Tibial nerve (tissue), 4 donors: Measurements from ENCODE around the gene PVRIG. TPM values are rescaled to one million over a fixed set of nuclear protein-coding genes. Genes with fewer than 3 reads are reported as not detected.
"Not testable (repeated sequence)": the region's sequence is repeated elsewhere in the genome, so short reads cannot be mapped to it uniquely, and the experiment has no call there.

Experiments used
- DNase-seq, 2 donors: peaks; one replicate each; pipeline ENCODE4 v3.0.0-alpha.2; 2019; ENCODE audit warnings: low spot score in 2 of 2
- H3K27ac ChIP-seq, 4 donors: fragments of 200-600 bp; sonication (generic) in 3 of 4; one replicate each; pipeline ENCODE4 v1.5.1; 2017 to 2019; ENCODE audit warnings: mild to moderate bottlenecking in 1 of 4
- H3K27me3 ChIP-seq, 2 donors: fragments of 200-600 bp; sonication (generic) in 1 of 2; one replicate each; pipeline versions ENCODE4 v1.5.1 to v1.6.0; 2017 to 2019
- H3K36me3 ChIP-seq, 3 donors: fragments of 200-600 bp; sonication (generic); one replicate each; pipeline ENCODE4 v1.5.1; 2018 to 2019
- H3K4me1 ChIP-seq, 4 donors: fragments of 200-600 bp; sonication (generic) in 3 of 4; one replicate each; pipeline ENCODE4 v1.5.1; 2017 to 2019
- H3K4me3 ChIP-seq, 4 donors: fragments of 200-600 bp; sonication (generic) in 3 of 4; one replicate each; pipeline ENCODE4 v1.5.1; 2017 to 2019; ENCODE audit warnings: mild to moderate bottlenecking in 1 of 4, moderate library complexity in 1 of 4
- H3K9me3 ChIP-seq, 4 donors: fragments of 200-600 bp; sonication (generic) in 3 of 4; one replicate each; pipeline ENCODE4 v1.5.1; 2017 to 2019
- EP300 ChIP-seq, 2 donors: sonication (generic); formaldehyde crosslinking; IDR thresholded peaks; one replicate each; pipeline ENCODE4 v1.6.1; 2017; ENCODE audit warnings: antibody characterized with exemption in 2 of 2, mild to moderate bottlenecking in 1 of 2
- POLR2A ChIP-seq, 2 donors: fragments of 450-650 bp; IDR thresholded peaks; one replicate each; pipeline ENCODE4 v1.6.1; 2017; ENCODE audit warnings: antibody characterized with exemption in 2 of 2, mild to moderate bottlenecking in 2 of 2, moderate library complexity in 2 of 2
- WGBS, 2 donors: methylation state at CpG; one replicate each; pipeline ENCODE4 v1.1.5; 2018; 5-methylcytosine and 5-hydroxymethylcytosine counted together
- total RNA-seq, 4 donors: library from RNA; depleted of rRNA; stranded (reverse); fragments of >200 nt; gene quantifications; one replicate each; pipeline ENCODE4 v1.1.0, GENCODE V29; 2016
- TF ChIP-seq, protein P1 (sequence below), 5 experiments: fragments of 200-600 bp in 3 of 5; fragments of 450-650 bp in 2 of 5; sonication (generic) in 3 of 5; IDR thresholded peaks; one replicate each; pipeline ENCODE4 v1.5.1; 2016 to 2019; ENCODE audit warnings: antibody characterized with exemption in 5 of 5, mild to moderate bottlenecking in 3 of 5, moderate library complexity in 2 of 5

Gene PVRIG
- total RNA-seq, 4 donors from 2014 or later, result 0.78 TPM; not detected in 3

DNA sequence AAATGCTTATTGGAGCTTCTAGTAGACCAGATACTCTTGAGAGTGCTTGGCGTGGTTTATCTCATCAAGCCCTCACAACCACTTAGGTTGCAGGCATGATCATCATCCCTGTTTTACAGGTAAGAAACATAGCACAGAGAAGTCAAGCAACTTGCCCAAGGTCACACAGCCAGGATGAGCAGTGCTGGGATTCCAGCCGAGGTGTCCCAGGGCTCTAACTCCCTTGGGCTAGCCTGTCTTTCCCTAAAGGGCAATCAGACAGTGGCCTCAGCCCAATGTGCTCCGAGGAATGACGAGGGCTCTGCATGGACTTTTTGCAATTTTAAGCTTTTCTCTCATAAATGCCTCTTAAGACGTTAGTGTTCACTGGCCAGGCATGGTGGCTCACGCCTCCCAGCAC lies 47.9 kb downstream of the PVRIG start:
- Histone ChIP-seq H3K9me3 (no peaks in the 10 kb centered on the region), H3K36me3 (no peaks in the 10 kb centered on the region), H3K27ac (no peak overlapping the region), H3K4me1 (peaks cover 0 to 32% (median 6%) of the 10 kb centered on the region in 4 donors), H3K27me3 (no peaks in the 10 kb centered on the region), H3K4me3 (no peak overlapping the region)
- TF ChIP-seq, protein P1, sequence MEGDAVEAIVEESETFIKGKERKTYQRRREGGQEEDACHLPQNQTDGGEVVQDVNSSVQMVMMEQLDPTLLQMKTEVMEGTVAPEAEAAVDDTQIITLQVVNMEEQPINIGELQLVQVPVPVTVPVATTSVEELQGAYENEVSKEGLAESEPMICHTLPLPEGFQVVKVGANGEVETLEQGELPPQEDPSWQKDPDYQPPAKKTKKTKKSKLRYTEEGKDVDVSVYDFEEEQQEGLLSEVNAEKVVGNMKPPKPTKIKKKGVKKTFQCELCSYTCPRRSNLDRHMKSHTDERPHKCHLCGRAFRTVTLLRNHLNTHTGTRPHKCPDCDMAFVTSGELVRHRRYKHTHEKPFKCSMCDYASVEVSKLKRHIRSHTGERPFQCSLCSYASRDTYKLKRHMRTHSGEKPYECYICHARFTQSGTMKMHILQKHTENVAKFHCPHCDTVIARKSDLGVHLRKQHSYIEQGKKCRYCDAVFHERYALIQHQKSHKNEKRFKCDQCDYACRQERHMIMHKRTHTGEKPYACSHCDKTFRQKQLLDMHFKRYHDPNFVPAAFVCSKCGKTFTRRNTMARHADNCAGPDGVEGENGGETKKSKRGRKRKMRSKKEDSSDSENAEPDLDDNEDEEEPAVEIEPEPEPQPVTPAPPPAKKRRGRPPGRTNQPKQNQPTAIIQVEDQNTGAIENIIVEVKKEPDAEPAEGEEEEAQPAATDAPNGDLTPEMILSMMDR (IDR thresholded peaks at IDR 0.05), result no peak
- TF ChIP-seq EP300 (IDR thresholded peaks at IDR 0.05), result no peak
- no peak for TF ChIP-seq POLR2A (IDR thresholded peaks at IDR 0.05)
- WGBS, 2 donors, result 80 to 89% methylated on average over 6 of the region's 6 CpGs
- DNase-seq, result no peak

DNA sequence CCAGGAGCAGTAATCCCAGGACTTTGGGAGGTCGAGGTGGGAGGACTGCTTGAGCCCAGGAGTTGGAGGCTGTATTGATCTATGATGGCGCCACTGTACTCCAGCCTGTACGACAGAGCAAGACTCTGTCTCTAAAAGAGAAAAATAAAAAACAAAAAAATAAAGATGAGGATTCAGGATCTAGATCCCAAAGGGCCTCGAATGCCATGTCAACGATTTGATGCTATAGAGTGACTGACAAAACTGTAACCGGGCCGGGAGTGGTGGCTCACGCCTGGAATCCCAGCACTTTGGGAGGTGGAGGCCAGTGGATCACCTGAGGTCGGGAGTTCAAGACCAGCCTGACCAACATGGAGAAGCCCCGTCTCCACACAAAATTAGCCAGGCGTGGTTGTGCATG lies 49.1 kb downstream of the PVRIG start:
- not testable (repeated sequence) for H3K9me3 ChIP-seq, DNase-seq, H3K36me3 ChIP-seq, H3K4me3 ChIP-seq, H3K27me3 ChIP-seq
- peak overlapping the region in 1 of 4 donors; percentile 56 for H3K27ac ChIP-seq
- 91% methylated on average over 11 of the region's 11 CpGs for WGBS, 2 donors
- peaks cover 0 to 32% (median 6%) of the 10 kb centered on the region in 4 donors for H3K4me1 ChIP-seq

- not testable (repeated sequence) for H3K27me3 ChIP-seq, H3K9me3 ChIP-seq, H3K36me3 ChIP-seq, DNase-seq
- peak overlapping the region in 1 of 4 donors; percentile 28 for H3K4me3 ChIP-seq
- H3K27ac ChIP-seq, result peak overlapping the region in 2 of 4 donors; percentile 20 to 56
- 52 to 58% methylated on average over 11 to 14 of the region's 14 CpGs for WGBS, 2 donors
- peaks cover 0 to 32% (median 6%) of the 10 kb centered on the region in 4 donors for H3K4me1 ChIP-seq
Measured at GRCh38 chr7:100269306-100270045, 49.7 kb downstream of the PVRIG start.

GRCh38 chr7:100270046-100270918 lies 50.5 kb downstream of the PVRIG start:
- not testable (repeated sequence) for H3K36me3 ChIP-seq, H3K27me3 ChIP-seq, H3K9me3 ChIP-seq, DNase-seq
- H3K4me1 ChIP-seq, result peaks cover 0 to 32% (median 6%) of the 10 kb centered on the region in 4 donors
- peak overlapping the region in 3 of 4 donors; percentile 1 to 88 (median 60) for H3K4me3 ChIP-seq
- WGBS, 2 donors, result 12 to 23% methylated on average over 10 to 14 of the region's 23 CpGs
- peak overlapping the region in 2 of 4 donors; percentile 72 to 79 for H3K27ac ChIP-seq

Other genes starting within 250 kb of the PVRIG start
- gene AZGP1, start 243.9 kb upstream of the PVRIG start, total RNA-seq, result 100 to 1,000 TPM in 2 of 4 donors, 10 to 100 TPM in 2; 68.7 to 182 (median 111) TPM
- gene ZKSCAN1, start 204.4 kb upstream of the PVRIG start, total RNA-seq, result 10 to 100 TPM; 32.4 to 37.5 (median 35.4) TPM
- gene ZSCAN21, start 170.2 kb upstream of the PVRIG start, total RNA-seq, result 10 to 100 TPM; 12.9 to 18.0 (median 16.5) TPM
- gene ZNF3, start 138.2 kb upstream of the PVRIG start, total RNA-seq, result 10 to 100 TPM; 24.0 to 37.5 (median 26.9) TPM
- gene COPS6, start 131.0 kb upstream of the PVRIG start, total RNA-seq, result 10 to 100 TPM; 43.7 to 56.4 (median 50.6) TPM
- 10 to 100 TPM; 28.9 to 41.0 (median 35.8) TPM for gene MCM7, start 118.6 kb upstream of the PVRIG start, total RNA-seq
- gene AP4M1, start 118.3 kb upstream of the PVRIG start, total RNA-seq, result 10 to 100 TPM; 23.0 to 34.1 (median 25.9) TPM
- 10 to 100 TPM; 46.1 to 56.9 (median 54.2) TPM for gene TAF6, start 100.6 kb upstream of the PVRIG start, total RNA-seq
- 10 to 100 TPM in 3 of 4 donors, 1 to 10 TPM in 1; 7.5 to 15.9 (median 11.5) TPM for gene CNPY4, start 100.3 kb upstream of the PVRIG start, total RNA-seq
- 1 to 10 TPM; 3.9 to 9.2 (median 6.9) TPM for gene MBLAC1, start 93.0 kb upstream of the PVRIG start, total RNA-seq
- 100 to 1,000 TPM; 226 to 312 (median 252) TPM for gene LAMTOR4, start 71.0 kb upstream of the PVRIG start, total RNA-seq
- 10 to 100 TPM in 3 of 4 donors, 1 to 10 TPM in 1; 6.9 to 36.9 (median 12.7) TPM for gene TRAPPC14, start 61.2 kb upstream of the PVRIG start, total RNA-seq
- gene GAL3ST4, start 51.3 kb upstream of the PVRIG start, total RNA-seq, result 1 to 10 TPM; 2.7 to 8.3 (median 3.8) TPM
- gene GPC2, start 42.6 kb upstream of the PVRIG start, total RNA-seq, result 1 to 10 TPM; 1.1 to 3.1 (median 1.7) TPM
- 1 to 10 TPM; 4.2 to 8.2 (median 6.5) TPM for gene STAG3, start 42.0 kb upstream of the PVRIG start, total RNA-seq
- gene SPDYE3, start 87.8 kb downstream of the PVRIG start, total RNA-seq, result not detected
- gene PILRB, start 138.2 kb downstream of the PVRIG start, total RNA-seq, result 100 to 1,000 TPM; 107 to 152 (median 132) TPM
- gene PILRA, start 153.5 kb downstream of the PVRIG start, total RNA-seq, result 10 to 100 TPM; 10.9 to 27.3 (median 15.8) TPM
- 1 to 10 TPM; 3.6 to 7.3 (median 4.9) TPM for gene ZCWPW1, start 208.8 kb downstream of the PVRIG start, total RNA-seq
- gene MEPCE, start 209.9 kb downstream of the PVRIG start, total RNA-seq, result 10 to 100 TPM; 39.5 to 50.2 (median 46.6) TPM
- 10 to 100 TPM; 44.3 to 85.8 (median 53.3) TPM for gene PPP1R35, start 216.5 kb downstream of the PVRIG start, total RNA-seq
- gene SPACDR, start 244.3 kb downstream of the PVRIG start, total RNA-seq, result 1 to 10 TPM in 3 of 4 donors, not detected in 1; 1.5 to 2.1 (median 1.8) TPM